Measurements from ENCODE around the gene CCDC28A. TPM values are rescaled to one million over a fixed set of nuclear protein-coding genes. Genes with fewer than 3 reads are reported as not detected.

Gene CCDC28A
- total and polyA plus RNA-seq, 4 donors = 11.9 to 20.3 (median 16.1) TPM

DNA sequence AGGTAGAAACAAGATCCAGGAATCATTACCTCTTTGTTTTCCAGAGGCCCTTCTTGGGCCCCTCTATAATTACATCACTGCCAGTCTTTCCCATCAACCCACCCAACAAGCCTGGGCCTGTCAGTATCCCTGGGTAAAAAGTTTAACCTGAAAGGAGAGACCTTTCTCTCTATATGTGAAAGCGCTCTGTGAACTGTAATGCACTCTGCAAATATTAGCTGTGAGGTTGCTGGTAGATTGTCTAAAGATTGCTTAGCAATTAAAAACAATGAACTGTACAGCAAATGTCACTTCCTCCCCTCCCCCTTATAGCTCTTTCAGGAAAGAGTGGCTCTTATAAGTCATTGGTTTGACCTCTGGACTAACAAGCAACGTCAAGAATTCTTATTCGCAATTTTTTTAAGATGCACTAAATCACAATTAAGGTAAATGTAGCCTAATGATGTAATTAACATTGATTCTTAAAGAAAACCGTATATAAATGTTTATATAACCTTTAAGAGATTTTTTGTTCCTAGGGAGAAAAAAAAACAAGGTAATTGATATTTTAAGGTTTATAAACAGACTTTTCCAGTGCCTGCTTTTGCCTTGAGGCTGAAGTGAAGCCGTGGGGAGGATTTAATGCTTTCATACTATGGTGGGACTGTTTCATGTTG is 40.7 kb downstream of the CCDC28A start:
- no peak overlapping the region for H3K4me3 ChIP-seq (ENCODE audit: low read depth in 1 of 3, low read length in 3 of 3)
- H3K27ac ChIP-seq (ENCODE audit: low read depth in 1 of 2, low read length in 2 of 2) = no peak overlapping the region
- no peaks in the 10 kb centered on the region for H3K4me1 ChIP-seq (ENCODE audit: control insufficient read depth in 4 of 4, insufficient read depth in 4 of 4, low read length in 3 of 4)
- DNase-seq (ENCODE audit: low spot score) = no peak
- H3K27me3 ChIP-seq (ENCODE audit: control insufficient read depth in 4 of 4, insufficient read depth in 4 of 4, low read length in 3 of 4) = no peaks in the 10 kb centered on the region
- no peaks in the 10 kb centered on the region for H3K9me3 ChIP-seq (ENCODE audit: control insufficient read depth in 4 of 4, low read length in 3 of 4)
- WGBS = 64% methylated on average over 5 of the region's 5 CpGs
- TF ChIP-seq, protein P1, sequence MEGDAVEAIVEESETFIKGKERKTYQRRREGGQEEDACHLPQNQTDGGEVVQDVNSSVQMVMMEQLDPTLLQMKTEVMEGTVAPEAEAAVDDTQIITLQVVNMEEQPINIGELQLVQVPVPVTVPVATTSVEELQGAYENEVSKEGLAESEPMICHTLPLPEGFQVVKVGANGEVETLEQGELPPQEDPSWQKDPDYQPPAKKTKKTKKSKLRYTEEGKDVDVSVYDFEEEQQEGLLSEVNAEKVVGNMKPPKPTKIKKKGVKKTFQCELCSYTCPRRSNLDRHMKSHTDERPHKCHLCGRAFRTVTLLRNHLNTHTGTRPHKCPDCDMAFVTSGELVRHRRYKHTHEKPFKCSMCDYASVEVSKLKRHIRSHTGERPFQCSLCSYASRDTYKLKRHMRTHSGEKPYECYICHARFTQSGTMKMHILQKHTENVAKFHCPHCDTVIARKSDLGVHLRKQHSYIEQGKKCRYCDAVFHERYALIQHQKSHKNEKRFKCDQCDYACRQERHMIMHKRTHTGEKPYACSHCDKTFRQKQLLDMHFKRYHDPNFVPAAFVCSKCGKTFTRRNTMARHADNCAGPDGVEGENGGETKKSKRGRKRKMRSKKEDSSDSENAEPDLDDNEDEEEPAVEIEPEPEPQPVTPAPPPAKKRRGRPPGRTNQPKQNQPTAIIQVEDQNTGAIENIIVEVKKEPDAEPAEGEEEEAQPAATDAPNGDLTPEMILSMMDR (IDR thresholded peaks at IDR 0.05; ENCODE audit: low read depth, low read length, missing input control) = no peak
- TF ChIP-seq SP1 (IDR thresholded peaks at IDR 0.05) (no peak), FOXA1 (IDR thresholded peaks at IDR 0.05) (no peak), EGR1 (IDR thresholded peaks at IDR 0.05; ENCODE audit: low read depth in 2 of 2) (no peak), HNF4A (conservative IDR thresholded peaks at IDR 0.05) (no peak), RAD21 (IDR thresholded peaks at IDR 0.05) (no peak), RXRA (IDR thresholded peaks at IDR 0.05) (no peak), JUND (IDR thresholded peaks at IDR 0.05) (no peak)
- TF ChIP-seq, protein P2, sequence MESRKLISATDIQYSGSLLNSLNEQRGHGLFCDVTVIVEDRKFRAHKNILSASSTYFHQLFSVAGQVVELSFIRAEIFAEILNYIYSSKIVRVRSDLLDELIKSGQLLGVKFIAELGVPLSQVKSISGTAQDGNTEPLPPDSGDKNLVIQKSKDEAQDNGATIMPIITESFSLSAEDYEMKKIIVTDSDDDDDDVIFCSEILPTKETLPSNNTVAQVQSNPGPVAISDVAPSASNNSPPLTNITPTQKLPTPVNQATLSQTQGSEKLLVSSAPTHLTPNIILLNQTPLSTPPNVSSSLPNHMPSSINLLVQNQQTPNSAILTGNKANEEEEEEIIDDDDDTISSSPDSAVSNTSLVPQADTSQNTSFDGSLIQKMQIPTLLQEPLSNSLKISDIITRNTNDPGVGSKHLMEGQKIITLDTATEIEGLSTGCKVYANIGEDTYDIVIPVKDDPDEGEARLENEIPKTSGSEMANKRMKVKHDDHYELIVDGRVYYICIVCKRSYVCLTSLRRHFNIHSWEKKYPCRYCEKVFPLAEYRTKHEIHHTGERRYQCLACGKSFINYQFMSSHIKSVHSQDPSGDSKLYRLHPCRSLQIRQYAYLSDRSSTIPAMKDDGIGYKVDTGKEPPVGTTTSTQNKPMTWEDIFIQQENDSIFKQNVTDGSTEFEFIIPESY (IDR thresholded peaks at IDR 0.05) = no peak
- TF ChIP-seq, protein P3, sequence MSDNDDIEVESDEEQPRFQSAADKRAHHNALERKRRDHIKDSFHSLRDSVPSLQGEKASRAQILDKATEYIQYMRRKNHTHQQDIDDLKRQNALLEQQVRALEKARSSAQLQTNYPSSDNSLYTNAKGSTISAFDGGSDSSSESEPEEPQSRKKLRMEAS (IDR thresholded peaks at IDR 0.05) = no peak
- TF ChIP-seq, protein P4, sequence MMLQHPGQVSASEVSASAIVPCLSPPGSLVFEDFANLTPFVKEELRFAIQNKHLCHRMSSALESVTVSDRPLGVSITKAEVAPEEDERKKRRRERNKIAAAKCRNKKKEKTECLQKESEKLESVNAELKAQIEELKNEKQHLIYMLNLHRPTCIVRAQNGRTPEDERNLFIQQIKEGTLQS (IDR thresholded peaks at IDR 0.05) = no peak
- no peak overlapping the region for H3K9ac ChIP-seq (ENCODE audit: low read depth in 1 of 2, low read length in 2 of 2)
- H3K36me3 ChIP-seq (ENCODE audit: control insufficient read depth in 4 of 4, insufficient read depth in 3 of 4, low read depth in 1 of 4, low read length in 3 of 4) = no peaks in the 10 kb centered on the region

DNA sequence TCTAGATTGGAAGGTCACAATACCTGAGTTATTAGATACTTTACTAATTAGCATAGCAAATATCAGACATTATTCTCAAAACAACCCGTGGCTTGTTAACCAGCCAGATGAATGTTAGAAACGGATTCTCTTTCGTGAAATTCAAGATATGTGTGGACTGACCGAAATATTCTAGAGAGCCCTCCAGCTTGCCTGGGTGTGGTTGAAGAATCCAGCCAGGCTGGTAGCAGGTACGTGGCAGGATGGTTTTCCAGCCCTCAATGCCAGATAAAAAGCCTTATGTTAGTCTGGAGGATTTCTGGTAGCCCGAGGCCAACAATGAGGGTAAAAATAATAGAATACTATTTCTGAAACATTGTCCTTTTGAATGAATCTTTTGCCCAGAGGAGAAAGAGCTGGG is 41.7 kb downstream of the CCDC28A start:
- Histone ChIP-seq H3K4me3 (ENCODE audit: low read depth in 1 of 3, low read length in 3 of 3) (no peak overlapping the region), H3K9me3 (ENCODE audit: control insufficient read depth in 4 of 4, low read length in 3 of 4) (no peaks in the 10 kb centered on the region), H3K9ac (ENCODE audit: low read depth in 1 of 2, low read length in 2 of 2) (no peak overlapping the region), H3K27me3 (ENCODE audit: control insufficient read depth in 4 of 4, insufficient read depth in 4 of 4, low read length in 3 of 4) (no peaks in the 10 kb centered on the region), H3K4me1 (ENCODE audit: control insufficient read depth in 4 of 4, insufficient read depth in 4 of 4, low read length in 3 of 4) (no peaks in the 10 kb centered on the region), H3K36me3 (ENCODE audit: control insufficient read depth in 4 of 4, insufficient read depth in 3 of 4, low read depth in 1 of 4, low read length in 3 of 4) (no peaks in the 10 kb centered on the region), H3K27ac (ENCODE audit: low read depth in 1 of 2, low read length in 2 of 2) (no peak overlapping the region)
- 73% methylated on average over 6 of the region's 6 CpGs for WGBS
- no peak for DNase-seq (ENCODE audit: low spot score)
- TF ChIP-seq RXRA (IDR thresholded peaks at IDR 0.05) = no peak
- TF ChIP-seq, protein P3 (IDR thresholded peaks at IDR 0.05) = no peak
- TF ChIP-seq EGR1 (IDR thresholded peaks at IDR 0.05; ENCODE audit: low read depth in 2 of 2) = no peak
- TF ChIP-seq, protein P2 (IDR thresholded peaks at IDR 0.05) = no peak
- TF ChIP-seq, protein P4 (IDR thresholded peaks at IDR 0.05) = no peak
- TF ChIP-seq, protein P1 (IDR thresholded peaks at IDR 0.05; ENCODE audit: low read depth, low read length, missing input control) = no peak
- no peak for TF ChIP-seq NR2F2 (IDR thresholded peaks at IDR 0.05)
- no peak for TF ChIP-seq JUND (IDR thresholded peaks at IDR 0.05)
- no peak for TF ChIP-seq YY1 (IDR thresholded peaks at IDR 0.05)
- no peak for TF ChIP-seq HNF4G (IDR thresholded peaks at IDR 0.05)
- no peak for TF ChIP-seq SP1 (IDR thresholded peaks at IDR 0.05)
- TF ChIP-seq GABPA (IDR thresholded peaks at IDR 0.05 in 1 of 2, conservative IDR thresholded peaks at IDR 0.05 in 1 of 2) = no peak
- no peak for TF ChIP-seq HNF4A (conservative IDR thresholded peaks at IDR 0.05)
- TF ChIP-seq, protein P5, sequence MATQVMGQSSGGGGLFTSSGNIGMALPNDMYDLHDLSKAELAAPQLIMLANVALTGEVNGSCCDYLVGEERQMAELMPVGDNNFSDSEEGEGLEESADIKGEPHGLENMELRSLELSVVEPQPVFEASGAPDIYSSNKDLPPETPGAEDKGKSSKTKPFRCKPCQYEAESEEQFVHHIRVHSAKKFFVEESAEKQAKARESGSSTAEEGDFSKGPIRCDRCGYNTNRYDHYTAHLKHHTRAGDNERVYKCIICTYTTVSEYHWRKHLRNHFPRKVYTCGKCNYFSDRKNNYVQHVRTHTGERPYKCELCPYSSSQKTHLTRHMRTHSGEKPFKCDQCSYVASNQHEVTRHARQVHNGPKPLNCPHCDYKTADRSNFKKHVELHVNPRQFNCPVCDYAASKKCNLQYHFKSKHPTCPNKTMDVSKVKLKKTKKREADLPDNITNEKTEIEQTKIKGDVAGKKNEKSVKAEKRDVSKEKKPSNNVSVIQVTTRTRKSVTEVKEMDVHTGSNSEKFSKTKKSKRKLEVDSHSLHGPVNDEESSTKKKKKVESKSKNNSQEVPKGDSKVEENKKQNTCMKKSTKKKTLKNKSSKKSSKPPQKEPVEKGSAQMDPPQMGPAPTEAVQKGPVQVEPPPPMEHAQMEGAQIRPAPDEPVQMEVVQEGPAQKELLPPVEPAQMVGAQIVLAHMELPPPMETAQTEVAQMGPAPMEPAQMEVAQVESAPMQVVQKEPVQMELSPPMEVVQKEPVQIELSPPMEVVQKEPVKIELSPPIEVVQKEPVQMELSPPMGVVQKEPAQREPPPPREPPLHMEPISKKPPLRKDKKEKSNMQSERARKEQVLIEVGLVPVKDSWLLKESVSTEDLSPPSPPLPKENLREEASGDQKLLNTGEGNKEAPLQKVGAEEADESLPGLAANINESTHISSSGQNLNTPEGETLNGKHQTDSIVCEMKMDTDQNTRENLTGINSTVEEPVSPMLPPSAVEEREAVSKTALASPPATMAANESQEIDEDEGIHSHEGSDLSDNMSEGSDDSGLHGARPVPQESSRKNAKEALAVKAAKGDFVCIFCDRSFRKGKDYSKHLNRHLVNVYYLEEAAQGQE (IDR thresholded peaks at IDR 0.05) = no peak
- no peak for TF ChIP-seq FOXA2 (IDR thresholded peaks at IDR 0.05)
- TF ChIP-seq TAF1 (conservative IDR thresholded peaks at IDR 0.05) = no peak
